Endothelial cell of umbilical vein (primary cell): ENCODE data around the gene TRAPPC8. TPM values are rescaled to one million over a fixed set of nuclear protein-coding genes. Genes with fewer than 3 reads are reported as not detected.

Source experiments
- BruUV-seq: library from RNA; stranded (reverse); fragments of 400-500 nt; replicated peaks from 2 replicates; lab custom pipeline; 2021; lab: Mats Ljungman, UMichigan
- CTCF ChIA-PET: fragments of 300-600, 350-600 bp; sonication (Branson Sonifier 250); formaldehyde crosslinking; loops from one replicate; lab custom pipeline; 2021; ENCODE audit warnings: antibody characterized with exemption, inconsistent platforms; lab: Charles Lee
- POLR2A ChIA-PET: fragments of 300-600, 350-600 bp; sonication (Branson Sonifier 250); formaldehyde crosslinking; loops from one replicate; lab custom pipeline; 2021; ENCODE audit warnings: antibody characterized with exemption, inconsistent platforms; lab: Charles Lee
- DNase-seq: peaks from one replicate; pipeline ENCODE4 v3.0.0-alpha.2; 2011; ENCODE audit warnings: low read depth, low spot score
- FAIRE-seq: peaks from 2 replicates; lab custom pipeline; 2011; peaks lifted over from hg19 to GRCh38; lab: Jason Lieb, UNC
- H2AFZ ChIP-seq: 2 replicates; pipeline ENCODE4 v1.6.0; 2012; ENCODE audit warnings: low read depth, low read length, control low read depth, inconsistent platforms
- H3K27ac ChIP-seq: 2 replicates; pipeline ENCODE4 v1.5.1; 2011; ENCODE audit warnings: low read depth, mild to moderate bottlenecking, control low read depth, low read length, moderate library complexity; ENCODE audit not compliant: insufficient read depth
- H3K27me3 ChIP-seq, 2 experiments: 2 replicates each; pipeline versions ENCODE4 v1.6.0 to v1.6.1; 2011; ENCODE audit warnings: low read length in 2 of 2, mixed read lengths in 1 of 2; ENCODE audit not compliant: control insufficient read depth in 2 of 2, insufficient read depth in 2 of 2
- H3K36me3 ChIP-seq, 2 experiments: 2 replicates in 1 of 2; 3 replicates in 1 of 2; pipeline ENCODE4 v1.5.1; 2011; ENCODE audit warnings: low read length in 2 of 2, mild to moderate bottlenecking in 1 of 2, moderate library complexity in 1 of 2; ENCODE audit not compliant: control insufficient read depth in 2 of 2, insufficient read depth in 2 of 2; ENCODE audit errors: extremely low read depth in 1 of 2
- H3K4me1 ChIP-seq: 3 replicates; pipeline ENCODE4 v1.5.1; 2011; ENCODE audit warnings: mild to moderate bottlenecking, low read length; ENCODE audit not compliant: control insufficient read depth, insufficient read depth; ENCODE audit errors: extremely low read depth
- H3K4me2 ChIP-seq: 2 replicates; pipeline ENCODE4 v1.6.1; 2011; ENCODE audit warnings: low read length, control low read depth, mixed read lengths; ENCODE audit not compliant: insufficient read depth
- H3K4me3 ChIP-seq, 3 experiments: fragments of 200-600 bp in 1 of 3; sonication (generic), shearing (Covaris generic) in 1 of 3; replicated peaks in 1 of 3; 2 replicates each; pipeline ENCODE4 v1.5.1; 2011 to 2016; ENCODE audit warnings: control low read depth in 3 of 3, low read length in 3 of 3, mild to moderate bottlenecking in 2 of 3, inconsistent platforms in 1 of 3, low read depth in 1 of 3, moderate library complexity in 1 of 3; ENCODE audit not compliant: insufficient read depth in 1 of 3
- H3K79me2 ChIP-seq: 2 replicates; pipeline ENCODE4 v1.6.0; 2012; ENCODE audit warnings: low read length, inconsistent platforms; ENCODE audit not compliant: control insufficient read depth, insufficient read depth
- H3K9ac ChIP-seq: replicated peaks from 2 replicates; pipeline ENCODE3; 2011; ENCODE audit warnings: low read length, control low read depth; ENCODE audit not compliant: insufficient read depth; ENCODE audit errors: extremely low read depth
- H3K9me1 ChIP-seq: replicated peaks from 3 replicates; pipeline ENCODE4 v1.6.0; 2011; ENCODE audit warnings: mild to moderate bottlenecking, low read length; ENCODE audit not compliant: control insufficient read depth, insufficient read depth; ENCODE audit errors: extremely low read depth
- H3K9me3 ChIP-seq: replicated peaks from 2 replicates; pipeline ENCODE4 v1.5.1; 2012; ENCODE audit warnings: low read length, inconsistent platforms; ENCODE audit not compliant: control insufficient read depth, insufficient read depth
- H4K20me1 ChIP-seq: replicated peaks from 2 replicates; pipeline ENCODE3; 2011; ENCODE audit warnings: mild to moderate bottlenecking, low read length; ENCODE audit not compliant: control insufficient read depth, insufficient read depth; ENCODE audit errors: extremely low read depth
- FOS ChIP-seq: IDR thresholded peaks from 2 replicates; pipeline ENCODE4 v1.6.1; 2011; ENCODE audit warnings: mild to moderate bottlenecking, low read length, moderate library complexity, borderline replicate concordance; ENCODE audit not compliant: insufficient read depth
- MYC ChIP-seq: IDR thresholded peaks from one replicate; pipeline ENCODE4 v1.6.1; 2011; ENCODE audit warnings: mild to moderate bottlenecking, low read depth, low read length
- POLR2AphosphoS5 ChIP-seq: IDR thresholded peaks from 2 replicates; pipeline ENCODE4 v1.6.1; 2012; ENCODE audit warnings: low read depth, mild to moderate bottlenecking, control low read depth, low read length, moderate library complexity; ENCODE audit not compliant: insufficient read depth
- dilution Hi-C: fragments of 300-500 bp; cut with MboI; formaldehyde crosslinking; loops from one replicate; pipeline ENCODE4 v1.15.0; 2019; ENCODE audit warnings: low sequenced_read_pairs; ENCODE audit not compliant: extremely low pct_ligation_motif_present
- intact Hi-C: fragments of 100-400 bp; cut with micrococcal nuclease; formaldehyde crosslinking; loops from one replicate; pipeline ENCODE4 v1.10.0; 2022
- polyA plus RNA-seq, 4 experiments: library from polyadenylated mRNA; depleted of rRNA in 3 of 4; stranded (reverse) in 3 of 4; unstranded in 1 of 4; fragments of >200 nt; gene quantifications; 2 replicates each; pipeline versions ENCODE4 v1.2.1 to v1.2.3, GENCODE V29; 2011 to 2012; ENCODE audit warnings: missing spikeins in 1 of 4
- total RNA-seq: library from RNA; stranded (reverse); gene quantifications from 2 replicates; pipeline ENCODE4 v1.2.3, GENCODE V29; 2021

TRAPPC8 gene
- total and polyA plus RNA-seq, 2 donors (not counting 3 experiments of a cell fraction or from before 2014, with no cell fraction given): 25.0 to 30.1 TPM

- CTCF ChIA-PET: interaction anchor here (0.7 to 3.6 kb wide), 16 partner anchors 8 to 421 kb away, joined by 3 to 32 read pairs (median 9); no protein-coding TSS in a partner anchor
- FAIRE-seq: no peak
- BruUV-seq: no TSS peak
- H3K9me1 ChIP-seq: no peaks in the 10 kb centered on the region
- H3K79me2 ChIP-seq: no peaks in the 10 kb centered on the region
- POLR2A ChIA-PET: no interaction called here
- dilution Hi-C loops: no loop called here
- TF ChIP-seq FOS: no peak
- peaks cover 2% of the 10 kb centered on the region for H3K9me3 ChIP-seq
- H2AFZ ChIP-seq: no peak overlapping the region
- H3K4me3 ChIP-seq: no peak overlapping the region
- H4K20me1 ChIP-seq: no peaks in the 10 kb centered on the region
- no peak overlapping the region for H3K9ac ChIP-seq
- H3K36me3 ChIP-seq: no peaks in the 10 kb centered on the region
- DNase-seq: no peak
- H3K4me1 ChIP-seq: peaks cover 3% of the 10 kb centered on the region
- intact Hi-C loops: loop anchor here (2.0 to 5.0 kb wide), 2 partner anchors 33 to 1004 kb away; partner anchors contain the start of gene TRAPPC8
- H3K27me3 ChIP-seq: peaks cover 0 to 5% of the 10 kb centered on the region in 2 experiments
- no peak overlapping the region for H3K4me2 ChIP-seq
- no peak overlapping the region for H3K27ac ChIP-seq
Measured at GRCh38 chr18:31976242-31976641, 33.3 kb upstream of the TRAPPC8 start.

GRCh38 chr18:31973929-31974546 lies 31.1 kb upstream of the TRAPPC8 start:
- POLR2A ChIA-PET: no interaction called here
- BruUV-seq: no TSS peak

More at GRCh38 chr18:31973929-31974546, 31.1 kb upstream of the TRAPPC8 start:
- TF ChIP-seq POLR2AphosphoS5 (no peak), FOS (no peak), MYC (no peak)
- Histone ChIP-seq H3K4me1 (no peaks in the 10 kb centered on the region), H3K4me3 (no peak overlapping the region), H3K27ac (no peak overlapping the region), H3K27me3 (peaks cover 0 to 2% of the 10 kb centered on the region in 2 experiments), H3K9me1 (no peaks in the 10 kb centered on the region), H3K36me3 (no peaks in the 10 kb centered on the region), H3K9me3 (peaks cover 2% of the 10 kb centered on the region), H4K20me1 (no peaks in the 10 kb centered on the region), H3K4me2 (no peak overlapping the region), H3K79me2 (no peaks in the 10 kb centered on the region), H3K9ac (no peak overlapping the region), H2AFZ (no peak overlapping the region)
- intact Hi-C loops (no loop called here), dilution Hi-C loops (no loop called here)
- CTCF ChIA-PET: interaction anchor here (0.9 to 1.7 kb wide), 3 partner anchors 98 to 418 kb away, joined by 3 read pairs; no protein-coding TSS in a partner anchor
- DNase-seq (no peak), FAIRE-seq (no peak)
